SK-N-MC (cell line): ENCODE measurements around the gene PCDHGA8.

Experiments
- EZH2 ChIP-seq: fragments of 200-600 bp; sonication (generic); IDR thresholded peaks from one replicate; pipeline ENCODE4 v1.6.1; 2017; ENCODE audit warnings: antibody characterized with exemption
- FOXP2 ChIP-seq: optimal IDR thresholded peaks from 2 replicates; pipeline ENCODE3; 2011; ENCODE audit warnings: mild to moderate bottlenecking, moderate library complexity; ENCODE audit not compliant: insufficient read depth; ENCODE audit errors: extremely low read length, control extremely low read depth
- POLR2AphosphoS5 ChIP-seq: IDR thresholded peaks from 2 replicates; pipeline ENCODE4 v1.6.1; 2012; ENCODE audit warnings: mild to moderate bottlenecking, low read depth, low read length, borderline replicate concordance

DNA sequence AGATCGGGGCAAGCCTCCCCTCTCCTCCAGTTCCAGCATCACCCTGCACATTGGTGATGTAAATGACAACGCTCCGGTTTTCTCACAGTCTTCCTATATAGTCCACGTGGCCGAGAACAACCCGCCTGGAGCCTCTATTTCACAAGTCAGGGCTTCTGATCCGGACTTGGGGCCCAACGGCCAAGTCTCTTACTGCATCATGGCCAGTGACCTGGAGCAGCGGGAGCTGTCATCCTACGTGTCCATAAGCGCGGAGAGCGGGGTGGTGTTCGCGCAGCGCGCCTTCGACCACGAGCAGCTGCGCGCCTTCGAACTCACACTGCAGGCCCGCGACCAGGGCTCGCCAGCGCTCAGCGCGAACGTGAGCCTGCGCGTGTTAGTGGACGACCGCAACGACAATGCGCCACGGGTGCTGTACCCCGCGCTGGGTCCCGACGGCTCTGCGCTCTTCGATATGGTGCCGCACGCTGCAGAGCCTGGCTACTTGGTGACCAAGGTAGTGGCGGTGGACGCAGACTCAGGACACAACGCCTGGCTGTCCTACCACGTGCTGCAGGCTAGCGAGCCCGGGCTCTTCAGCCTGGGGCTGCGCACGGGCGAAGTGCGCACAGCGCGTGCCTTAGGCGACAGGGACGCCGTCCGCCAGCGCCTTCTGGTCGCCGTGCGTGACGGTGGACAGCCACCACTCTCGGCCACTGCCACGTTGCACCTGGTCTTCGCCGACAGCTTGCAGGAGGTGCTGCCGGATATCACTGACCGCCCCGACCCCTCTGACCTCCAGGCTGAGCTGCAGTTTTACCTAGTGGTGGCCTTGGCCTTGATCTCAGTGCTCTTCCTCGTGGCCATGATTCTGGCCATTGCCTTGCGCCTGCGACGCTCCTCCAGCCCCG lies 3.0 kb upstream of the PCDHGA8 start:
- TF ChIP-seq EZH2 (no peak), POLR2AphosphoS5 (no peak), FOXP2 (no peak)
